RCC 7860 (cell line): ENCODE measurements around the gene CYB5R4.

ENCODE experiments used
- DNase-seq: peaks from one replicate; pipeline ENCODE4 v3.0.0-alpha.2; 2015; ENCODE audit warnings: low spot score
- FAIRE-seq: peaks from 2 replicates; lab custom pipeline; 2012; peaks lifted over from hg19 to GRCh38; lab: Jason Lieb, UNC

Gene CYB5R4, protein sequence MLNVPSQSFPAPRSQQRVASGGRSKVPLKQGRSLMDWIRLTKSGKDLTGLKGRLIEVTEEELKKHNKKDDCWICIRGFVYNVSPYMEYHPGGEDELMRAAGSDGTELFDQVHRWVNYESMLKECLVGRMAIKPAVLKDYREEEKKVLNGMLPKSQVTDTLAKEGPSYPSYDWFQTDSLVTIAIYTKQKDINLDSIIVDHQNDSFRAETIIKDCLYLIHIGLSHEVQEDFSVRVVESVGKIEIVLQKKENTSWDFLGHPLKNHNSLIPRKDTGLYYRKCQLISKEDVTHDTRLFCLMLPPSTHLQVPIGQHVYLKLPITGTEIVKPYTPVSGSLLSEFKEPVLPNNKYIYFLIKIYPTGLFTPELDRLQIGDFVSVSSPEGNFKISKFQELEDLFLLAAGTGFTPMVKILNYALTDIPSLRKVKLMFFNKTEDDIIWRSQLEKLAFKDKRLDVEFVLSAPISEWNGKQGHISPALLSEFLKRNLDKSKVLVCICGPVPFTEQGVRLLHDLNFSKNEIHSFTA

DNA sequence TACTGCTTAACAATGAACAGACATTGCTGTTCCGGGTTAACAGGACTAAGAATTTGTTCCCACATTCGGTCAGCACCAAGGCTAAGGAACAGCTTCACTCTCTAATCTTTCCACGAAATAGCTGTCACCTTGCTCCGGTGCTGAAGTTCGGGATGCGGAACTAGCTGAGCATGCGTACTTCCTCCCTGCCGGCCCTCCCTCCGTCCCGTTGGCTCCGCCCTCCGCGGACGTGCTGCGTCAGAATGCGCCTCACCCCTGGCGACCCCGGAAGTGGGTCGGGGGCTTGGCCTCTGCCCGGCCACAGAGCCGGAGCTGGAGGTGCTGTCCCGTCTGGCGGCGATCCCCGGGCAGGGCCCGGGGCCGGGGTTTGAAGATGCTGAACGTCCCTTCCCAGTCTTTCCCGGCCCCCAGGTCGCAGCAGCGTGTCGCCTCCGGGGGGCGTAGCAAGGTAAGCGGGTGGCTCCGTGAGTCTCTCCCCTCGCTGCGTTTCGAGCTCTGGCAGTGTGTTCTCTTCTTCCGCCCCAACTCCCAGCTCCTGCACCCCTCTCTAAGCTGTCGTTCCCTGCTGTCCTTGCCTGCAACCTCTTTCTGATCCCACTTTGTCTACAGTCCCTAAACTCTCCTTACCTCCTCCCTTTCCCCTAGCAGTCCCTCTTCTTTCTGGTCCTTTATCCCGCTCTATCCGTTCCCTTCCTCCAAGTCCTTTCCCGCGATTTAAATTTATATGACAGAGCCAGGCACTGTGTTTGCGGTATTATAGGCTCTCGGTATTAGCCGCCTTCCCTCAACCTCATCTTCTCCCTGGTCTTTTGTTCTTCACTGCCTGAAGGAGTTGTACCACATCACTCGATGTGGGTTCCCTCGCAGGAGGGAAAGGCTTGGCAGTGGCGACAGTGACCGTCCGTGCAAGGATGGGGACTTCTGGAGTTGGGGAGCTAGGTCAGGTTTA lies at the start of gene CYB5R4:
Gene CYB5R4, plus strand, starts transcription at position 280 of the 949 bp plus-strand sequence. Its CDS starts 94 bp downstream, at position 374.
- peak; percentile 80 for DNase-seq
- FAIRE-seq, result peak; percentile 64

DNA sequence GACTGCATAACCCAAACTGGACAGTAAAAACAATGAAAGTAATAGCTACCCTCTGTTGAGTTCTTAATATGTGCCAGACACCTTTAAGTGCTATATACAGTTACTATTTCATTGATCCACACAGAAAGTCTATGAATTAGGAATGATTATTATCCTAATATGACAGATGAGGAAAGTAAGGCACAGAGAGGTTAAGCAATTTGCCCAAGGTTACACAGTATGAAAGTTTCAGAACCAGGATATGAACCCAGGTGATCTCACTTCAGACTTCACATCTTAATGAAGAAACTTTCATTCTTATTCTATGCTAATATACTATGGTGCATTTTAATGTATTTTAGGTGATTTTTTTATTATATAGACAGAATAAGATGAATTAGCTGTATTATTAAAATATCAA lies 46.9 kb upstream of the CYB5R4 start:
- DNase-seq (no peak), FAIRE-seq (no peak)

DNA sequence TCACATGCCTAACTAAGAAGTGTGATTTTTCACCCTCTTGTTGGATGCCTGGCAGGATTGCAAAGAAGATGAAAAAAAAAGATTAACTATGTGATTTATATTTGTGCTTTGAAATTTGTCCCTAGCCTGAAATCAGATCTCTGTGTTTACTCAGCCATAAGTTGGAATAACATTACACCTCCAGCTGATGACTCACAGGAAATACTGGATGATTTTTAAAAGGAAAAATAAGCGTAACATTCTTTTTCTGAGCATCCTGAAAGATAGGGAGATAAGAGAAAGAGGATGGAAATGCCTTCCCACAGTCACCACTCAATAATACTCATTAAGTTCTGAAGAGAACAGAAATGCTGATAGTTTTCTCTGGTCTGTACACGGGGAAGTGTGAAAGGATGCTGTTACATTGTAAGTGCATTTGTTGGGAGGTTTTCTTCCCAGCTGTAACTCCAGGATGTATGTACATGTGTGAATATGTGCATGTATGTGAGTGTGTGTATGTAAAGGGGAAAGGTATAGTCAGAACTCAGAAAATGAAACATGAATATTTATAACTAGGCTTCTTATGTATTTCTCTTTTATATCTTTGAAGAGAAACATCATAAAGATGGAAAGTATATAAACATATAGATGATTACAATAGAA lies 43.7 kb upstream of the CYB5R4 start:
- FAIRE-seq (no peak), DNase-seq (no peak)

DNA sequence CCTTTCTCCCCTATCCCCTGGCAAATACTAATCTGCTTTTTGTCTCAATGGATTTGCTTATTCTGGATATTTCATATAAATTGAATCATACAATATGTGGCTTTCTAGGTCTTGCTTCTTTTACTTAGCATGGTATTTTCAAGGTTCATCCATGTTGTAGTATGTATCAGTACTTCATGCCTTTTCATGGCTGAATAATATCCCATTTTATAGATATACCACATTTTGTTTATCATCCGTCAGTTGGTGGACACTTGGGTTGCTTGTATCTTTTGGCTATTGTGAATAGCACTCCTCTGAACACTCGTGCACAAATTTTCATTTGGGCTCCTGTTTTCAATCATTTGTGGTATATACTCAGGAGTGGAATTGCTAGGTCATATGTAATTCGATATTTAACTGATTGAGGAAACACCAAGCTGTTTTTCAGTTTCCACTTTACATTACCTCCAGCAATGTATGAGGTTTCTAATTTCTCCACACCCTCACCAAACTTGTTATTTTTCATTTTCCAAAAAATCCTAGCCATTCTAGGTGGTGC lies 36.8 kb upstream of the CYB5R4 start:
- no peak for FAIRE-seq

DNA sequence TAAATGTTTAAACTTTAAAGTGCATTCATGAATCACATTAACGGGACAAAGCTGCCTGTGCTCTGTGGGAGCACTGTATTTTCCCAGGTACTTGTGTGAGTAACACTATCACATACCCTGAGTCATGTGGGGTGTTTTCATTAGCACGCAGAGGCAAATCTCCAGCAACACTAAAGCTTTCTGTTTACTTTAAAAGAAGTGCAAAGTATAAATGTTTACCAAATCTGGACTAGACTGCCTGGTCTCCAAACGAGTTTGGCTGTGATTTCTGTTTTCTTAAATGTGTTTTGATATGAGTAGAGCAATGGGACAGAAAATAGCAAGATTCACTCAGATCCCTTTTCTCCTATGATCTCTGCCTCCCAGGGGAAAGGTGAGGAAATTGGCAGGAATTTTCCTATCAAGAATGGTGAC lies 35.1 kb upstream of the CYB5R4 start:
- DNase-seq (no peak), FAIRE-seq (no peak)

More for the DNA sequence above, 36.8 kb upstream of the CYB5R4 start:
- DNase-seq, result no peak

DNA sequence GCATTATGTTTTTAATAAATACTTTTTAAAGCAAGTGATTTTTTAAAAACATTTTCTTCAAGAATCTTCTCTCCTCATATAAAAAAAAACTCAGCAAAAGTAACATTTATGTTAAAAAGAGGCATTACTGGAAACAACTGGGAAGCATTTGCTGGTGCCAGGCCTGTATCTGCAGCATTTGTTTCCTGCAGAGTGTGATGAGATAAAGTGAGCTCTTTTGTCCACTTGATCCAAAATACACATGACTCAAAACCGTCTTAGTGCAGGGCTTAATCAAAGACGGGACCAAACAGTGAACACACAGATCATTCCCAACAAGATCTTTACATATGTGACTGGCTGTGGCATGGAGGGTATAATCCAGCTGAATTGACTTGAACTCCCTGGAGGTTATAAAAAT lies 34.7 kb upstream of the CYB5R4 start:
- DNase-seq (no peak), FAIRE-seq (no peak)

DNA sequence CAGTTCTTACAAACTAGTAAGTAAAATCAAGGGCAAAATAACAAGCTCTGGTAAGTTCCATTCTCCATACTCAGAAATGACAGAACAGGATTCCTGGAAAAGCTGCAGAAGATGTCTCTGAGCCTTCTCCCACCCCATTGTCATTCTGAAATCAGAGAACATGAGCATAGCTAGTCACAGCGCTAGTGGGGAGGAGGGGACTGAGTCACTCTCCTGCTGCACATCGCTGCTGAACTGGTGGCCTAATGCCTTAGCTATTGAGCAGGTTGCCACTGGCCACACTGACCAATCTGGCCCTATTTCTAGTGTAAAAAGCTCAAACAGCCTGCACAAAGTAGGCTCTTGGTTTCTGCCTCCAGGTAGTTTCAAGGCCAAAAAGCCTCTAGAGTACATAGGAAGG lies 32.4 kb upstream of the CYB5R4 start:
- FAIRE-seq (no peak), DNase-seq (no peak)

DNA sequence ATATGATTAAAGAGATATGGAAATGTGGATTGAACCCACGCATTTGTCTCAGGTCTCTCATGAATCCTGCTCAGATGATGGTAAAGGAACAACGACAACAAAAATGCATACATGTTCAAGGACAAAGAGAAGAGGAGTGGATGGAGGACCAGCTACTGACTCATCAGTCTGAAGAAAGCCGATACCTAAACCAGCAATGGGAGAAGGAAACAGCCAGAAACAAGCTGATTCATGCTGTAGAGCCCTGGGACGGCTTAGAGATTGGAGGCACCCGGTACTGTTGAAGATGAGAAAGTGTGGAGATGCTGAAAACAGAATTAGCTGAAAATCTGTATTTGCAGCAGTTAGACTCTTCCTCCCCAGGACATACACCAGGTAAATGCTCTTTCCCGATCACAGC lies 20.8 kb upstream of the CYB5R4 start:
- no peak for DNase-seq
- FAIRE-seq, result no peak

DNA sequence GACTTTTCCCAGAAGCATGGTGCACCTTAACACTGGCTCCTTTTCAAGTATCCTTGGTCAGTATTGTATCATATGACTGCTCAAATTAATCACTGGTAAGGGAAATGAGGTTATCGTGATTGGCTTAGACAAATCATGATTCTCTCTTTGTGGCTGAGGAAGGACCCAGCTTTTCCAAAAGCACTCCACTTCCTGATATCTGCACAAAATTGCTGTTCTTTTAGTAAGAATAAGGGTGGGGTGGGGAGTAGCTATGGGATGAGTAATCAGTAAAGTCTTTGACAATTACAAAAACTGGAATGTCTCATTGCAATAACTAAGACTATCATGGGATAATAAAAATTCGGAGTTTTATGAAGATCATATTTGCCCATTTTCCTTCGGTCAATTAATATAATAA lies 15.3 kb upstream of the CYB5R4 start:
- FAIRE-seq (no peak), DNase-seq (no peak)

DNA sequence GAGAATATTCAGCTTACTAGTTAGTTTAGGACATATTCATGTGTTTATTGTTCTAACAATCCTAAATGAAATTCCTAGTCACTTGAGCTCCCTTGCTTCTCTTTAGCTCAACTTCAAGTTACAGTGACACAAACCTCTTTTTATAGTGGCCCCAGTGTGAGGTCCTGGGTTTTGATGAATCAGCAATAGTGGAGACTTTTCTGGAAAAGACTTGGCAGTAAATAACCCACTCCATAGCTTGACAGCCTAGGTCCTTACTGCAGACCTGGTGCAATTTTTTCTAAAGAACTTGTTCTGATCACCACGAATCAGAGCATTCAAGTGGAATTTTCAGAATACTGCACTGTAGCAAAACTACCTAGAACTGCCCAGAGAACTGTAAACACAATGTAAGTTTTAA lies 13.2 kb upstream of the CYB5R4 start:
- FAIRE-seq (no peak), DNase-seq (no peak)

DNA sequence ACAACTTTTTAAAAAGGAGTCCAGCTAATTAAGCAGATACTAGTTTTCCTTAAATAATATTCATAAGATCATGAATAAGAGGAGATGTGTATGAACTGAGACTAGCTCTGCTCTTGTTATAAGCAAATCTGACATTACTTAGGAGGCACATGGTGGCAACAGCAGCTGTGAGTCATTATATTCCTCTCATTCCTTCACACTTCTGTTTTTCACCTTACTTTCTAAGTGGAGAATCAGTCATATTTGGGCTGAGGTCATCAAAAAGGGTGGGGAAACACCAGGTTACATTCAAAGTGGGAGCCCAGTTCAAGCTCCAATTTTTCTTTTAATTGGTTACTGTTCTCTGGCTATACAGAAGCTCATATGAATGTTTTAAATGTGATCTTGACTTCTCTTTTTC lies 12.3 kb upstream of the CYB5R4 start:
- DNase-seq (no peak), FAIRE-seq (no peak)

DNA sequence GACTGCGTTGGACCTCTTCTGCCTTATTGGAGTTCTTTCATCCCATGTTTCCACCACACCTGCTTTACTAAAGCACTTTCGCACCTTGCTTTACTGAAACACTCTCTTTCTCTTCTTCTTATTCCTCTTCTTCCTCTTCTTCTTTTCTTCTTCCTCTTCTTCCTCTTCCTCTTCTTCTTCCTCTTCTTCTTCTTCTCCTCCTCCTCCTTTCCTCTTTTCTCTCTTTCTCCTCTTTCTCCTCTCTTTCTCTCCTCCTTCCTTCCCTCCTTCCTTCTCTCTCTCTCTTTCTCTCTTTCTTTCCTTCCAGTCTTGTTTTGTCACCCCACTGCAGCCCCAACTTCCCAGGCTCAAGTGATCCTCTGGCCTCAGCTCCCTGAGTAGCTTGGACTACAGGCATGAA lies 10.4 kb upstream of the CYB5R4 start:
- FAIRE-seq, result no peak

DNA sequence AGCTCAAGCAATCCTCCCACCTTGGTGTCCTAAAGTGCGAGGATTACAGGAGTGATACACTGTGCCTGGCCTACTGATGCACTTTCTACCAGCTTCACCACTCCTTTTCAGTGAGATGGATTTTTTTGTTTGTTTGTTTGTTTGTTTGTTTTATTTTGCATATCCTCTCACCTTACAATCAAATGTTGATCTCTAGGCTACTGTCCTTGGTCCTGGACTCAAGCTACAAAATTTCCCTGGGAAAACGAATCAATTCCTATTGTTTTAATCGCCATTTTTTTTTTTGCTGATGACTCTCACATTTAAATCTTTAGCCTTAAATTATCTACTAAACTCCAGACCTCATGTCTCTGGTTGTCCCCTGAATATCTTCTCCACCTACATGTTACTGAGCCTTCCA lies 9.9 kb upstream of the CYB5R4 start:
- FAIRE-seq, result no peak
- no peak for DNase-seq

More for the DNA sequence above, 10.4 kb upstream of the CYB5R4 start:
- no peak for DNase-seq

DNA sequence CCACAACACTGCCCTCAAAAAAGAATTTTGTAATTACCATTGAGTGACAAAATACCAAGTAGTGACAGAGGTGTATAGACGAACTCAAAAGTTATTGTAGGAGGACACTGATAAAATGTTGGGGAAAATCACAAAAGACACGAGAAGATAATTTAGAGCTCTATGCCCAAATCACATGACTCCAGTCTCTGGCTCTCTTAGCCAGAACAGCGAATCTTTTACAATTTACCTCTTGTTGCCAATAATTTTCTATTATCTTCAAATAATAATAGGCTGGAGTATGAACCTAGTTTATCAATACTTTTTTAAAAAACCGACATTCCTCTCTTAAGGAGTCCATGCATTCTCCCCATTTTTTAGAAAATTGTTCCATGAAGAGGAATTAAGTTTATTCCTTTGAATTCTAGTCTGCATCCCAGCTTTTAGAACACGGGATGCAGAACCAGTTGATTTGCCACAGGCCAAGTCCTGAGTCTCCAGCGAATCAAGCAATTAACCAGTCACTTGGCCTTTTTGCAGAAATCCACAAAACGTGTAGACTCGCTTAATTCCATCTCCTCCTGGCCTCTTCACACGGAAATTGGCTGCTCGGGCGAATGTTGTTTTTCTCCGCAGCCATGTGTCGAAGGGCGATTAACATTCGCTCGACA lies 6.8 kb upstream of the CYB5R4 start:
- DNase-seq (no peak), FAIRE-seq (no peak)

DNA sequence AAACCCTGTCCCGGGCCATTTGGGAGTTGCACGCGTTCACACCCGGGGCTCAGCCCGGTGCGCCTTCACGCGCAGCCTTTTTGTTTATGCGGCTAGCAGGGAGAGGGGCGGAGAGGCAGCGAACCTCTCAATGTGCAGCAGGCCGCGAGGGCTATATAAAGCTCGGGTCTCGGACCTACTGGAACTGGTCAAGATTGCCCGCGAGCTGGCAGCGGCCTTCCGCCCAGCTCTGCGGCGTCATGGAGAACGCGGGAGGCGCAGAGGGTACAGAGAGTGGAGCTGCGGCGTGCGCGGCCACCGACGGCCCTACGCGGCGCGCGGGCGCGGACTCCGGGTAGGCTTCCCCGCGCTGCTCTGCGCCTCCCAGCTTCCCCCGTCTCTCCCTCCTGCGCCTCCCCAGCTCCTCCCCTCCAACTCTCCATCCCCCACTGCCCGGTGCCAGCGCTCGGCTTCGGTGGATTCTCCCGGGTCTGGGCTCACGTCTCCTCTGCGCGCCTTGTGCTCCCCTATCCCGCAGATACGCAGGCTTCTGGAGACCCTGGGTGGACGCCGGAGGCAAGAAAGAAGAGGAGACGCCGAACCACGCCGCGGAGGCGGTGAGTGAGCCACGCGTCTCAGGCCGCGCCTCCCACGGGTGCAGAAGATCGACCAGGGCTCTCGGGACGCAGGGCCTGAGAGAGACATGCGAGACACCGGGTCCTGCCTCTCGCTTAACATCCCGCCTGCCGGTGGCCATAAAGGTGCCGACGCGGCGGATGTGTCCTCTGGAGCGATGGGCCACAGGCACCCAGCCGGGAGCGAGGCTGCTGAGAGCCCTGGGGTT lies 6.1 kb upstream of the CYB5R4 start, which contains the start of gene RIPPLY2:
Gene RIPPLY2, plus strand, starts transcription at position 183 of the 823 bp plus-strand sequence. Its CDS starts 57 bp downstream, at position 240.
- DNase-seq, result no peak
- FAIRE-seq, result no peak

DNA sequence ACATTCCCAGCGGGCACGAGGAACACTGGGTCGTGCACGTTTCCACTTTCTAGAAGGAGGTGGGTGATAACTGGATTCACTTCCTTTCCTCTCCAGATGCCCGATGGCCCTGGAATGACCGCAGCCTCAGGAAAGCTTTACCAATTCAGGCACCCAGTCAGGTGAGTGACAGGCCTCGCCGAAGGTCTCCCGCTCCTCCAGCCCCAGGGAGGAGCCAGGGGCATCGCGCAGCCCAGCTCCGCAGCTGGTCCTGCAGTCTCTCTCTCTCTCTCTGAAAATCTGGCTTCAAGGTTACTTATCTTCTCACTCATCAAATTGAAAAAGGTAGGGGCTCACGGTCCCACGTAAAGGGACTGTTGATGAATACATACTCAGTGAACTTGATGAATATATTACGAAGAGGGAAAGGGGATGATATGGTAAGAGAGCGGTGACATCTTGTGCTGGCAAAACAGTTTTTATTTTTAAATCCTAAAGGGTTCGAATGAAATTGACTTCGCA lies 5.4 kb upstream of the CYB5R4 start:
- FAIRE-seq (no peak), DNase-seq (no peak)

DNA sequence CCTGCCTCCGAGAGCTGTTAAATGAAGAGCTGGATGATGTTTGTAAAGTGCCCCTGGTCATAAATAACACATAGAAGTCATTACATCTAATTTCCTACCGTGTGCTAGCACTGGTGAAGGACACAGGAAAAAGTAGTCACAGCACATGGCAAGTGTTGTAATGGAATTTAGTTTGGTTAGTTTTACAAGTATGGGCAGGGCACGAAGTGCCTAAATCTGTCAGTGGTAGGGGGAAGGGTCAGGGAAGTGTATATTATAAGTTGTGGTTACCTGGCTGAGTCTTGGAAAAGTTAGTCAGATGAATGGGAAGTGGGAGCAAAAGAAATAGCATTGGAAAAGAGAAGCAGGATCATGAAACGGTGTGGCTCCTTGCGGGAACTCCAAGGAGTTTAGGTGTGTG lies 4.7 kb upstream of the CYB5R4 start:
- FAIRE-seq (no peak), DNase-seq (no peak)

DNA sequence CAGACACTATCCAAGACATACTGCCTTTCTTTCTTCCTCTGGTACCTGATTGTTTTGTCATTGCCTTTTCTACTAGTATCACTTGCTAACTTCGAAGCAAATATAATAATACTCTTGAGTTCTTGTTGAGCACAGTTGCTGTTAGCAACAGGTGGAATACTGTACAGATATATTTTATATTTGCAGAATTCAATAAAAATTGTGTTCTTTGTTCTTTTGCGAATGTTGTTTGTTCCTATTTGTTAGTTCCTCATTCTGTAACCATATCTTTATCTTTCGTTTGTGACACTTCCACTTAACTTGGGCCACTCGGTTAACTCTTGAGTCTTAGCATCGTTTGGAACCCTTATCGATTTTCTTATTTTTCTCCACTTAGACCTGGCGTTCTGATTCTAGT lies 868 bp downstream of the CYB5R4 start:
- no peak for FAIRE-seq
- no peak for DNase-seq
